CD14-positive monocyte (primary cell): ENCODE data around the gene PDE6H. TPM values are rescaled to one million over a fixed set of nuclear protein-coding genes. Genes with fewer than 3 reads are reported as not detected.
A peak's percentile ranks its signal among the peaks of the same experiment; 100 is the strongest.

Experiments used
- DNase-seq, 3 donors: peaks; one replicate each; pipeline ENCODE4 v3.0.0-alpha.2; 2011 to 2022
- H2AFZ ChIP-seq: 2 replicates; pipeline ENCODE4 v1.6.0; 2012; ENCODE audit warnings: mild to moderate bottlenecking, low read depth, low read length, inconsistent platforms; ENCODE audit not compliant: insufficient read depth, poor library complexity, severe bottlenecking
- H3K27ac ChIP-seq, 2 donors: 1 replicate in 1 of 2; 2 replicates in 1 of 2; pipeline ENCODE4 v1.5.1; 2012 to 2013; ENCODE audit warnings: low read length in 2 of 2, control low read depth in 1 of 2, inconsistent platforms in 1 of 2, low read depth in 1 of 2, mild to moderate bottlenecking in 1 of 2
- H3K27me3 ChIP-seq, 2 donors: one replicate each; pipeline versions ENCODE4 v1.6.0 to v1.6.1; 2011 to 2013; ENCODE audit warnings: low read length in 2 of 2; ENCODE audit not compliant: control insufficient read depth in 2 of 2, insufficient read depth in 2 of 2
- H3K36me3 ChIP-seq, 2 donors: replicated peaks in 1 of 2; 1 replicate in 1 of 2; 2 replicates in 1 of 2; pipeline versions ENCODE4 v1.5.1 to v1.6.1; 2012 to 2013; ENCODE audit warnings: low read length in 2 of 2, control low read depth in 1 of 2, inconsistent platforms in 1 of 2, mild to moderate bottlenecking in 1 of 2; ENCODE audit not compliant: insufficient read depth in 2 of 2, control insufficient read depth in 1 of 2
- H3K4me1 ChIP-seq, 2 donors: 1 replicate in 1 of 2; 2 replicates in 1 of 2; pipeline versions ENCODE4 v1.5.1 to v1.6.1; 2012 to 2013; ENCODE audit warnings: low read length in 2 of 2, control low read depth in 1 of 2, inconsistent platforms in 1 of 2, mild to moderate bottlenecking in 1 of 2, moderate library complexity in 1 of 2; ENCODE audit not compliant: insufficient read depth in 2 of 2, control insufficient read depth in 1 of 2
- H3K4me2 ChIP-seq: replicated peaks from 2 replicates; pipeline ENCODE3; 2012; ENCODE audit warnings: low read length, moderate library complexity, mild to moderate bottlenecking; ENCODE audit not compliant: poor library complexity, severe bottlenecking; ENCODE audit errors: extremely low read depth
- H3K4me3 ChIP-seq, 3 experiments: fragments of 200-600 bp in 1 of 3; sonication (generic) in 1 of 3; replicated peaks in 1 of 3; 1 replicate in 2 of 3; 2 replicates in 1 of 3; pipeline ENCODE4 v1.5.1; 2011 to 2013; ENCODE audit warnings: low read length in 3 of 3, mild to moderate bottlenecking in 3 of 3, control low read depth in 2 of 3, low read depth in 2 of 3, inconsistent platforms in 1 of 3, moderate library complexity in 1 of 3
- H3K79me2 ChIP-seq: 2 replicates; pipeline ENCODE4 v1.6.0; 2012; ENCODE audit warnings: mild to moderate bottlenecking, control low read depth, inconsistent platforms, low read length, moderate library complexity; ENCODE audit not compliant: insufficient read depth
- H3K9ac ChIP-seq: 2 replicates; pipeline ENCODE4 v1.6.0; 2017; ENCODE audit warnings: low read length, mild to moderate bottlenecking; ENCODE audit not compliant: insufficient read depth, poor library complexity, severe bottlenecking
- H3K9me3 ChIP-seq, 2 donors: replicated peaks in 1 of 2; 1 replicate in 1 of 2; 2 replicates in 1 of 2; pipeline versions ENCODE4 v1.5.1 to v1.6.1; 2012 to 2013; ENCODE audit warnings: low read length in 2 of 2, control low read depth in 1 of 2; ENCODE audit not compliant: control insufficient read depth in 1 of 2, insufficient read depth in 1 of 2
- H4K20me1 ChIP-seq: 2 replicates; pipeline ENCODE4 v1.6.0; 2012; ENCODE audit warnings: mild to moderate bottlenecking, low read length, control low read depth, moderate library complexity; ENCODE audit not compliant: insufficient read depth
- H3K27ac Mint-ChIP-seq, 7 donors: one replicate each; pipeline ENCODE4 v1.8.0; 2020; ENCODE audit warnings: mild to moderate bottlenecking in 7 of 7, mixed read lengths in 7 of 7, moderate library complexity in 6 of 7, inconsistent platforms in 2 of 7
- H3K27me3 Mint-ChIP-seq, 3 donors: one replicate each; pipeline ENCODE4 v1.8.0; 2021 to 2022; ENCODE audit warnings: low read depth in 3 of 3, mild to moderate bottlenecking in 3 of 3, mixed read lengths in 3 of 3, moderate library complexity in 3 of 3, inconsistent platforms in 1 of 3
- H3K36me3 Mint-ChIP-seq, 2 donors: one replicate each; pipeline ENCODE4 v1.8.0; 2020; ENCODE audit warnings: mixed read lengths in 2 of 2, inconsistent platforms in 1 of 2, mild to moderate bottlenecking in 1 of 2
- H3K4me1 Mint-ChIP-seq: one replicate; pipeline ENCODE4 v1.8.0; 2020; ENCODE audit warnings: mild to moderate bottlenecking, mixed read lengths
- H3K4me3 Mint-ChIP-seq, 2 donors: one replicate each; pipeline ENCODE4 v1.8.0; 2020; ENCODE audit warnings: mild to moderate bottlenecking in 2 of 2, mixed read lengths in 2 of 2, moderate library complexity in 1 of 2
- H3K9me3 Mint-ChIP-seq, 7 donors: one replicate each; pipeline ENCODE4 v1.8.0; 2020 to 2022; ENCODE audit warnings: mixed read lengths in 7 of 7, mild to moderate bottlenecking in 6 of 7, moderate library complexity in 6 of 7, inconsistent platforms in 2 of 7
- WGBS: methylation state at CpG from one replicate; pipeline ENCODE4 v1.1.5; 2013; ENCODE audit warnings: missing lambda C conversion rate; ENCODE audit not compliant: insufficient coverage; 5-methylcytosine and 5-hydroxymethylcytosine counted together
- intact Hi-C, 2 donors: fragments of 100-400 bp; cut with micrococcal nuclease; formaldehyde crosslinking; loops; one replicate each; pipeline versions ENCODE4 v1.15.0 to v1.15.1; 2023
- polyA minus RNA-seq: library from RNA; depleted of rRNA, polyadenylated mRNA; stranded (reverse); fragments of >200 nt; gene quantifications from 2 replicates; pipeline ENCODE4 v1.2.3, GENCODE V29; 2012
- polyA plus RNA-seq, 3 donors: library from polyadenylated mRNA; depleted of rRNA in 1 of 3; unstranded in 2 of 3; stranded (reverse) in 1 of 3; fragments of 300-500 nt in 2 of 3; fragments of >200 nt in 1 of 3; fragmentation: Illumina TruSeq in 2 of 3; gene quantifications; 1 replicate in 2 of 3; 2 replicates in 1 of 3; pipeline ENCODE4 v1.2.3, GENCODE V29; 2012 to 2021
- total RNA-seq, 12 experiments: library from RNA in 1 of 12; stranded (reverse) in 1 of 12; fragments of 120-200 nt in 1 of 12; gene quantifications; one replicate each; pipeline ENCODE4 v1.2.4 and lab custom pipeline; 2013 to 2026; ENCODE audit warnings: mixed read lengths in 6 of 12, inconsistent platforms in 1 of 12
- TF ChIP-seq, protein P1 (sequence below): fragments of 200-600 bp; IDR thresholded peaks from one replicate; pipeline ENCODE4 v1.8.0; 2022; ENCODE audit warnings: antibody characterized with exemption, mild to moderate bottlenecking

The PDE6H gene
- total RNA-seq (2013), result 10.1 TPM
- polyA plus RNA-seq (under 1 TPM in 2 of 3 donors, not detected in 1; 0.33 to 0.56 TPM), polyA minus RNA-seq (6.8 and 17.1 TPM in 2 replicates), total RNA-seq (lab: John Stamatoyannopoulos, UW) (0.96 to 28.2 (median 5.1) reads per million in 11 experiments)

DNA sequence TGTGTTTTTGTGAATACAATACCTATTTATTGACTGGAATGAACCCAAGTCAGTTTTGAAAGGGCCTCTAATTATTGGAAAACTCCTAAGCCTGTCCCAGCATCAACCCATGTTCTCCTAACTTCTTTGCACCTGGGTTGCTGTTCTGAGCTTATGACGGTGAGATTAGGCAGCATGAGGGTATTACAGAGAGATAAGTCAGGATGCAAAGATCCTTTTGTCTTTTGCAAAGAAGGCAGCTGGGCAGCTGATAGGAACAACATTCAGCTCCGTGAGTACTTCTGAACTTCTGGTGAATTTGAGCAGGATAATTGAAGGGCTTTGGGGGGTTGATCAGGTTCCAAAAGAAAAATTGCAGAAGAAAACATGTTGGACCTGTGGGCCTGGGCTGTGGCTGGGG is at the start of gene PDE6H:
PDE6H (plus strand) TSS at position 227 of the 400 bp plus-strand sequence. CDS start 4,971 bp downstream, outside the sequence.
- H3K36me3 Mint-ChIP-seq, result no peaks in the 10 kb centered on the region
- peaks cover 4% of the 10 kb centered on the region for H3K79me2 ChIP-seq
- H3K27me3 Mint-ChIP-seq, result no peaks in the 10 kb centered on the region
- no peak within 1 kb of the TSS for H2AFZ ChIP-seq
- WGBS, result 88% methylated on average over 2 of the region's 2 CpGs
- no peaks in the 10 kb centered on the region for H3K9me3 Mint-ChIP-seq
- peak within 1 kb of the TSS in 1 of 2 donors; percentile 82 for H3K27ac ChIP-seq
- H3K4me1 Mint-ChIP-seq, result peaks cover 43% of the 10 kb centered on the region
- TF ChIP-seq, protein P1, sequence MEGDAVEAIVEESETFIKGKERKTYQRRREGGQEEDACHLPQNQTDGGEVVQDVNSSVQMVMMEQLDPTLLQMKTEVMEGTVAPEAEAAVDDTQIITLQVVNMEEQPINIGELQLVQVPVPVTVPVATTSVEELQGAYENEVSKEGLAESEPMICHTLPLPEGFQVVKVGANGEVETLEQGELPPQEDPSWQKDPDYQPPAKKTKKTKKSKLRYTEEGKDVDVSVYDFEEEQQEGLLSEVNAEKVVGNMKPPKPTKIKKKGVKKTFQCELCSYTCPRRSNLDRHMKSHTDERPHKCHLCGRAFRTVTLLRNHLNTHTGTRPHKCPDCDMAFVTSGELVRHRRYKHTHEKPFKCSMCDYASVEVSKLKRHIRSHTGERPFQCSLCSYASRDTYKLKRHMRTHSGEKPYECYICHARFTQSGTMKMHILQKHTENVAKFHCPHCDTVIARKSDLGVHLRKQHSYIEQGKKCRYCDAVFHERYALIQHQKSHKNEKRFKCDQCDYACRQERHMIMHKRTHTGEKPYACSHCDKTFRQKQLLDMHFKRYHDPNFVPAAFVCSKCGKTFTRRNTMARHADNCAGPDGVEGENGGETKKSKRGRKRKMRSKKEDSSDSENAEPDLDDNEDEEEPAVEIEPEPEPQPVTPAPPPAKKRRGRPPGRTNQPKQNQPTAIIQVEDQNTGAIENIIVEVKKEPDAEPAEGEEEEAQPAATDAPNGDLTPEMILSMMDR, result no peak
- peaks cover 42 to 44% of the 10 kb centered on the region in 2 donors for H3K4me1 ChIP-seq
- H4K20me1 ChIP-seq, result no peaks in the 10 kb centered on the region
- H3K9me3 ChIP-seq, result no peaks in the 10 kb centered on the region
- intact Hi-C loops, result no loop called here
- H3K36me3 ChIP-seq, result no peaks in the 10 kb centered on the region
- H3K4me2 ChIP-seq, result peak within 1 kb of the TSS; percentile 16
- DNase-seq, result no peak
- H3K27ac Mint-ChIP-seq, result peak within 1 kb of the TSS in 3 of 7 donors; percentile 27 to 74 (median 45)
- peak within 1 kb of the TSS in 1 of 3 experiments; percentile 6 for H3K4me3 ChIP-seq
- H3K9ac ChIP-seq, result no peak within 1 kb of the TSS
- no peaks in the 10 kb centered on the region for H3K27me3 ChIP-seq
- H3K4me3 Mint-ChIP-seq, result no peak within 1 kb of the TSS

DNA sequence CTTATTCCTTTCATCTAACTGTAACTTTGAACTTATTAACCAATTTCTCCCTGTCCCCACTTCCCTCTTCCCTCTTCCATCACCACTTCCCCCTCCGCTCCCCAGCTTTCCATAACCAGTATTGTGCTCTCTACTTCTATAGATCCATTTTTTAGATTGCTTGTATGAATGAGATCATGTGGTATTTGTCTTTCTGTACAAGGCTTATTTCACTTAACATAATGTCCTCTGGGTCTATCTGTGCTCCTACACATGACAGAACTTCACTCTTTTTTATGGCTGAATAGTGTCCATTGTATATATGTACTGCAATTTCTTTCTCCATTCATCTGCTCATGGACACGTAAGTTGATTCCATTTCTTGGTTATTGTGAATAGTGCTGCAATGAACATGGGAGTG is 48.9 kb upstream of the PDE6H start:
- no peaks in the 10 kb centered on the region for H3K27me3 ChIP-seq

More for the DNA sequence above, 48.9 kb upstream of the PDE6H start:
- H3K27ac Mint-ChIP-seq, result peak overlapping the region in 1 of 7 donors; percentile 12
- H3K36me3 ChIP-seq, result peaks cover 34 to 50% of the 10 kb centered on the region in 2 donors
- H3K36me3 Mint-ChIP-seq, result peaks cover 53 to 56% of the 10 kb centered on the region in 2 donors
- WGBS, result no CpG with 5 or more reads among the region's 2 CpGs
- no peak overlapping the region for H3K4me3 ChIP-seq
- peaks cover 0 to 3% (median 0%) of the 10 kb centered on the region in 3 donors for H3K27me3 Mint-ChIP-seq
- TF ChIP-seq, protein P1, result no peak
- H3K4me3 Mint-ChIP-seq, result no peak overlapping the region
- H3K4me1 ChIP-seq, result peaks cover 0 to 6% of the 10 kb centered on the region in 2 donors
- H3K4me2 ChIP-seq, result no peak overlapping the region
- no peaks in the 10 kb centered on the region for H3K79me2 ChIP-seq
- H3K9ac ChIP-seq, result no peak overlapping the region
- peaks cover 0 to 1% (median 0%) of the 10 kb centered on the region in 7 donors for H3K9me3 Mint-ChIP-seq
- no peaks in the 10 kb centered on the region for H4K20me1 ChIP-seq
- H3K27ac ChIP-seq, result no peak overlapping the region
- peak in 1 of 3 donors; percentile 10 for DNase-seq
- peaks cover 5% of the 10 kb centered on the region for H3K4me1 Mint-ChIP-seq
- no peaks in the 10 kb centered on the region for H3K9me3 ChIP-seq
- intact Hi-C loops, result no loop called here
- H2AFZ ChIP-seq, result no peak overlapping the region
